Sigmoid colon (tissue), 7 donors: Measurements from ENCODE around the gene PGAM2. TPM values are rescaled to one million over a fixed set of nuclear protein-coding genes. Genes with fewer than 3 reads are reported as not detected.
"Not testable (repeated sequence)": the region's sequence is repeated elsewhere in the genome, so short reads cannot be mapped to it uniquely, and the experiment has no call there.

Experiments
- DNase-seq: peaks from one replicate; pipeline ENCODE4 v3.0.0-alpha.2; 2019
- H3K27ac ChIP-seq, 4 donors: fragments of 200-600 bp; sonication (generic); one replicate each; pipeline ENCODE4 v1.5.1; 2016 to 2019; ENCODE audit warnings: mild to moderate bottlenecking in 1 of 4
- H3K27me3 ChIP-seq, 3 donors: fragments of 200-600 bp; sonication (generic); one replicate each; pipeline ENCODE4 v1.5.1; 2019; ENCODE audit warnings: mild to moderate bottlenecking in 1 of 3
- H3K36me3 ChIP-seq, 4 donors: fragments of 200-600 bp; sonication (generic); one replicate each; pipeline ENCODE4 v1.5.1; 2016 to 2019
- H3K4me1 ChIP-seq, 4 donors: fragments of 200-600 bp; sonication (generic); one replicate each; pipeline ENCODE4 v1.5.1; 2017 to 2019
- H3K4me3 ChIP-seq, 4 donors: fragments of 200-600 bp; sonication (generic); one replicate each; pipeline ENCODE4 v1.5.1; 2017 to 2019; ENCODE audit warnings: mild to moderate bottlenecking in 2 of 4, moderate library complexity in 1 of 4
- H3K9me3 ChIP-seq, 4 donors: fragments of 200-600 bp in 3 of 4; sonication (generic) in 3 of 4; one replicate each; pipeline versions ENCODE4 v1.5.1 to v1.6.1; 2013 to 2019
- POLR2AphosphoS5 ChIP-seq, 4 donors: sonication (generic); formaldehyde crosslinking; IDR thresholded peaks; one replicate each; pipeline ENCODE4 v1.6.1; 2017; ENCODE audit warnings: antibody characterized with exemption in 4 of 4
- WGBS, 2 donors: extraction: QIAGEN DNeasy Blood & Tissue Kit; methylation state at CpG; one replicate each; pipeline ENCODE4 v1.1.7; 2013; 5-methylcytosine and 5-hydroxymethylcytosine counted together
- intact Hi-C: fragments of 100-400 bp; cut with DNase I; formaldehyde crosslinking; loops from one replicate; pipeline ENCODE4 v1.15.1; 2023
- polyA plus RNA-seq, 3 donors: library from polyadenylated mRNA; stranded (reverse); fragments of 200-250 nt; gene quantifications; one replicate each; pipeline ENCODE4 v1.2.3, GENCODE V29; 2013
- total RNA-seq, 4 donors: library from RNA; depleted of rRNA; stranded (reverse); fragments of >200 nt; gene quantifications; one replicate each; pipeline ENCODE4 v1.1.0, GENCODE V29; 2016
- donor health status: healthy with polysubstance abuse.
- donor health status: Bipolar disorder and iron deficiency.
- donor health status: healthy.

The PGAM2 gene
- total and polyA plus RNA-seq, 7 donors = 0.71 to 3.0 (median 1.3) TPM; not detected in 1

DNA sequence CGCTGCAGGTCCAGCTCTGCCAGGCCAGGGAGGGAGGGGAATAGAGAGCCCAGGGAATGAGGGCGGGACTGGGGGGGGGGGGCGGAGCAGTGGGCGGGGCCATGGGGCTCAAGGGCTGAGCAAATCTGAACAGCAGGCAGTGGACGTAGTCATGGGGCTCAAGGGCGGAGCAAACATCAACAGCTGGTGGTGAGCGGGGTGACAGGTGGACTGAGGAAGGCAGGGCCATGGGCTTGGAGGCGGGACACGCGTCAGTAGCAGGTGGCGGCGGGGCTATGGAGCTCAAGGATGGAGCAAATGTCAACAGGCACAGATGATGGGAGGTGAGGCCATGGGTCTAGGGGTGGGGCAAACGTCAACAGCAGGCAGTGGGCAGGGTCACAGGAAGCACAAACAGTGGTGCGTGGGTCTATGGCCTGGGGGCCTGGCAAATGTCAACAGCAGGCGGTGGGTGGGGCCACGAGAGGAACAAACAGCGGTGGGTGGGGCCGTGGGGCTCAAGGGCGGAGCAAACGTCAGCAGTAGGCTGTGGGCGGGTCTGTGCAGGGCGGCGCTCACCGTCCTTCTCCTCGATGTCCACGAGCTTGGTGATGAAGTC lies 26.3 kb downstream of the PGAM2 start:
- 2 to 14% methylated on average over 20 to 22 of the region's 26 CpGs for WGBS, 2 donors

DNA sequence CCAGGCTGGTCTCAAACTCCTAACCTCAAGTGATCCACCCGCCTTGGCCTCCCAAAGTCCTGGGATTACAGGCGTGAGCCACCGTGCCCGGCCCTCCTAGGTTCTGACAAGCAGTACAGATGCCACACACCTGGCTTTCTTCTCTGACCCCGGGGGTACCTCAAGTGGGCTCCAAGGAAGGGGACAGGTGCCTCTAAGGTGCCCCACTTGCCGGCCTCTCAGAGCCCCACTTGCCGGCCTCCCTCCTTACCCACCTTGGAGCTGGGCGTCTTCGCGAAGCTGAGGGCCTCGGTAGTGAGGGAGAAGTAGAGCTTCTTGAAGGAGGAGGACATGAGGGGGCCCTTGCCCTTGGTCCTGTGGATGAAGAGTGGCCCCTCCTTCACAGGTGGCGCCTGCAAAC lies 26.8 kb downstream of the PGAM2 start:
- Histone ChIP-seq H3K27ac (peak overlapping the region in 1 of 4 donors; percentile 28), H3K4me3 (peak overlapping the region in 1 of 4 donors; percentile 10)
- 27 to 55% methylated on average over 6 to 7 of the region's 12 CpGs for WGBS, 2 donors
- intact Hi-C loops, H3K4me1 ChIP-seq, H3K36me3 ChIP-seq, H3K9me3 ChIP-seq, H3K27me3 ChIP-seq, DNase-seq: not testable (repeated sequence)

More for the DNA sequence above, 26.3 kb downstream of the PGAM2 start:
- H3K27me3 ChIP-seq, H3K9me3 ChIP-seq, intact Hi-C loops, H3K36me3 ChIP-seq: not testable (repeated sequence)
- peak; percentile 38 to 73 (median 57) for TF ChIP-seq POLR2AphosphoS5 (IDR thresholded peaks at IDR 0.05)
- H3K27ac ChIP-seq = peak overlapping the region; percentile 76 to 82 (median 78)
- H3K4me3 ChIP-seq = peak overlapping the region; percentile 30 to 45 (median 40)
- DNase-seq = peak; percentile 98
- peaks cover 0 to 13% (median 11%) of the 10 kb centered on the region in 4 donors for H3K4me1 ChIP-seq

DNA sequence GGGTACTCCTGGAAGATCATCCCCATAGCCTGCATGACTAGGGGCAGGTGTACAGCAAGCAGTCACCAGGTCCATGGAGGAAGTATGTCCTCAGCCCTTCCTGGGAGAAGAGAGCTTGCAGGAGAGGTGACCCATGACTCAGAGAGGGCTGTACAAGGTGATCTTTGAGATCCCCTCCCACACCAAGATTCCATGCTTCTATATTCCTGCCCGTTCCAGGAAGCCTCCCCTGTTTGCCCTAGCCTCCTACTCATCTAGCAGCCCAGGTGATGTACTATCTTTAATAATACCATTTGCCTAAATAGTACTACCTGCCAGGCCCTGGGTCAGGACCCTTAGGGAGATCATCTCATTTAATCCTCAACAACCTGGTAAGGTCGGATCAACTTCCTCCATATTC lies 27.4 kb downstream of the PGAM2 start:
- H3K9me3 ChIP-seq, H3K27ac ChIP-seq, H3K4me3 ChIP-seq, H3K27me3 ChIP-seq, DNase-seq, intact Hi-C loops, H3K4me1 ChIP-seq, H3K36me3 ChIP-seq: not testable (repeated sequence)
- WGBS, 2 donors = 64 to 91% methylated on average over 2 of the region's 2 CpGs

DNA sequence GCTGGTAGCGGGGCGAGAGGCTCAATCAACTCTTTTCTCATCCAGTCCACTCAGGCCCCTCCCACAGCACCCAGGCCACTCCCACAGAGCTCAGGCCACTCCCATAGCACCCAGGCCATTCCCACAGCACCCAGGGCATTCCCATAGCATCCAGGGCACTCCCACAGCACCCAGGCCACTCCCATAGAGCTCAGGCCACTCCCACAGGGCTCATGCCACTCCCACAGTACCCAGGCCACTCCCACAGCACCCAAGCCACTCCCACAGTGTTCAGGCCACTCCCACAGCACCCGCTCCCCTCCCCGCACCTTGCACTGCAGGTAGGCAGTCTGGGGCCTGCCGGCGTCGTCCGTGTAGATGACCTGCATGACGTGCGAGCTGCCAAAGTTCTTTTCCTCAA lies 29.0 kb downstream of the PGAM2 start:
- not testable (repeated sequence) for H3K27ac ChIP-seq
- WGBS, 2 donors = 33 to 73% methylated on average over 8 of the region's 10 CpGs

DNA sequence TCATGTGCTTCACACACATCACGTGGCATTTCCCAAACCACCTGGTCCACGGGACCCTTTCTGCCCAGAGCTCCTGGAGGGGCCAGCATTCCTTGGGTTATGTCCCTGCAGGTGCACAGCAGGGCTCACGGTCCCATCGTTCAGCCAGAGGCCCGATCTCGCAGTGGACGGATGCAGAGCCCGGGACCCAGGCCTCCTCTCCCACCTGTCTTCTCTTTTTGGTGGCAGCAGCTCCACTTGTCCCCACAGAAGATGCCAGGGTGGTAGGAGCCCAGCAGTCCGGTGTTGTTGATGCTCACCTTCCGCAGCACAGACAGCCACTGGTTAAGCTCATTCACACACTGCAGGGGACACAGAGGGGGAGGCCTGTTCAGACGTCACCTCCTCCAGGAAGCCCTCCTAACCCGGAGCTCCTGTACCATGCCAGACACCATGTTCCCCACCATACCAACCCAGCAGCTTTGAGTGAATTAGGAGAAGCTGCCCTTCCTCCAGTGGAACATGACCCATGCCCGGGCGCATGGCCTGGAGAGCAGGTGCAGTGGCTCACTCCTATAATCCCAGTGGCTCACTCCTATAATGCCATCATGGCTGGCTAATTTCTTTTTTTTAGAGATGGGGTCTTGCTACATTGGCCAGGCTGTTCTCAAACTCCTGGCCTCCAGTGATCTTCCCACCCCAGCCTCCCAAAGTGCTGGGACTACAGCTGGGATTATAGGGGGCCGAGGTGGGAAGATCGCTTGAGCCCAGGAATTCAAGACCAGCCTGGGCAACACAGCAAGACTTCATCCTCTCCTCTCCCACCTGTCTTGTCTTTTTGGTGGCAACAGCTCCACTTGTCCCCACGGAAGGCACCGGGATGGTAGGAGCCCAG lies 31.2 kb downstream of the PGAM2 start:
- H3K4me3 ChIP-seq, H3K36me3 ChIP-seq, H3K4me1 ChIP-seq, intact Hi-C loops, H3K9me3 ChIP-seq, DNase-seq, H3K27me3 ChIP-seq, H3K27ac ChIP-seq: not testable (repeated sequence)
- WGBS, 2 donors = 95 to 96% methylated on average over 12 to 17 of the region's 18 CpGs

More for the DNA sequence above, 29.0 kb downstream of the PGAM2 start:
- H3K4me1 ChIP-seq, H3K36me3 ChIP-seq, H3K4me3 ChIP-seq, H3K9me3 ChIP-seq, intact Hi-C loops, H3K27me3 ChIP-seq, DNase-seq: not testable (repeated sequence)

DNA sequence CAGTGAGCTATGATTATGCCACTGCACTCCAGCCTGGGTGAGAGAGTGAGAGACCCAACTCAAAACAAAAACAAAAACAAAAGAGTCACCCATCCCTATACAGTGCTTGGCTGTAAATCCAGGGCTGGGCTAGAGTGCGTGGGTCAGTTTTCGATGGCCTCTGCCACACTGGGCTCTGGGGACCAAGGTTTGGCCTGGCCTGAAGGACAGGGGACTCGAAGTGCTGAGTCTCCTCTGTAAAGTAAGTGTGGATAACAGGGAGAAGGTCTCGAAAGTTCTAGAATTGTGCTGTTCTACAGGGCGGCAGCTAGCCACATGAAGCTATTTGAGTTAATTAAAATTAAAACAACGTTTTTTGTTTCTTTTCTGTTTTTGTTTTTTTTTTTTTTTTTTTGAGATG lies 33.3 kb downstream of the PGAM2 start:
- H3K27me3 ChIP-seq, H3K36me3 ChIP-seq, intact Hi-C loops, H3K9me3 ChIP-seq, H3K27ac ChIP-seq, H3K4me3 ChIP-seq, H3K4me1 ChIP-seq, DNase-seq: not testable (repeated sequence)
- WGBS, 2 donors = 91 to 93% methylated on average over 6 of the region's 6 CpGs

DNA sequence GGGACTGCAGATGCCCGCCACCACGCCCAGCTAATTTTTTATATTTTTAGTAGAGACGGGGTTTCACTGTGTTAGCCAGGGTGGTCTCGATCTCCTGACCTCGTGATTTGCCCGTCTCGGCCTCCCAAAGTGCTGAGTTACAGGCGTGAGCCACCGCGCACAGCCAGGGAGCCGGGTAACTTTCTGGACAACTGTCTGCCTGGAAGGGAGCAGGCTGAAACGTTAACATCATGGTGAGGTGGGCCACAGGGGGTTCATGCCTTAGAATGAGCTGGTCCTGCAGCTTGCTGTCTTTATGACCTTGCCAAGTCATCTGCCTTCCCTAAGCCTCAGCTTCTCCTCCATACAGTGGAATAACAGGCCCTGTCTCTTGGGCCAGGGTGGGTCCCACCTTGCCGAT lies 34.0 kb downstream of the PGAM2 start:
- H3K27ac ChIP-seq, H3K9me3 ChIP-seq, DNase-seq, H3K27me3 ChIP-seq, H3K4me1 ChIP-seq, H3K4me3 ChIP-seq, intact Hi-C loops, H3K36me3 ChIP-seq: not testable (repeated sequence)
- 91 to 96% methylated on average over 12 of the region's 13 CpGs for WGBS, 2 donors

DNA sequence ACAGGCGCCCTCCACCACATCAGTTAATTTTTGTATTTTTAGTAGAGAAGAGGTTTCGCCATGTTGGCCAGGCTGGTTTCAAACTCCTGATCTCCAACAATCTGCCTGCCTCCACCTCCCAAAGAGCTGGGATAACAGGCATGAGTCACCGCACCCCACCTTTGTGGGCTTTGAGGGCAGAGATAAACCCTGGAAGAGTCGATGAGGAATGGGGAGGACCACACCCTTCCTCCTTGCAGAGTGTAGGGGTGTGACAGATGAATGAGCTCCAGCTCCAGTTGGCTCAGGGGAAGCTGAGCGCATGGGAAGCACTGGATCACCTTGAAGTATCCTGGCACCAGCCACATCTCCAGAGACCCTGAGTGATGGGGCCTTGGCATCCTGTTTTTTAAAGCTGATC lies 35.3 kb downstream of the PGAM2 start:
- H3K4me1 ChIP-seq, H3K27me3 ChIP-seq, DNase-seq, H3K36me3 ChIP-seq, H3K4me3 ChIP-seq, intact Hi-C loops, H3K27ac ChIP-seq, H3K9me3 ChIP-seq: not testable (repeated sequence)
- WGBS, 2 donors = 77 to 86% methylated on average over 4 of the region's 5 CpGs

DNA sequence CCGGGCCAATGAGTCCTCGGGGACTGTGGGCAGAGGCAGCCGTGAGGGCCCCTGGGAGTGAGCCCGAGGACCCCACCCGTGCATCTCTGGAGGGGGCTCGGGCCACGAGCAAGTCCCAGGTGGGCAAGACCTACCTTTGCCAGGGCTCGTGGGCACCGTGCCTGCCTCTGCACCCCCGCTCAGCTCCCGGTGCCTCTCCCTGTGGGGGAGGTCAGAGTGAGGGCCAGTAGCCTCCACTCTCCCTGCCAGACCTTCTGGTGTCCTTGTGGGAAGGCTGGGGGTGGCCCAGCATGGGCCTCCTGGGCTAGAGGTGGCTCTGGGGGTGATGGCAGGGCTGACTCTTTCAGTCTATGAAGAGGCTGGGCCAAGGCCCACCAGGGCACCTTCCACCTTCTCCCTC lies 35.9 kb downstream of the PGAM2 start:
- 81 to 89% methylated on average over 4 of the region's 11 CpGs for WGBS, 2 donors
- H3K4me1 ChIP-seq, H3K36me3 ChIP-seq, H3K4me3 ChIP-seq, DNase-seq, H3K27me3 ChIP-seq, intact Hi-C loops, H3K27ac ChIP-seq, H3K9me3 ChIP-seq: not testable (repeated sequence)

DNA sequence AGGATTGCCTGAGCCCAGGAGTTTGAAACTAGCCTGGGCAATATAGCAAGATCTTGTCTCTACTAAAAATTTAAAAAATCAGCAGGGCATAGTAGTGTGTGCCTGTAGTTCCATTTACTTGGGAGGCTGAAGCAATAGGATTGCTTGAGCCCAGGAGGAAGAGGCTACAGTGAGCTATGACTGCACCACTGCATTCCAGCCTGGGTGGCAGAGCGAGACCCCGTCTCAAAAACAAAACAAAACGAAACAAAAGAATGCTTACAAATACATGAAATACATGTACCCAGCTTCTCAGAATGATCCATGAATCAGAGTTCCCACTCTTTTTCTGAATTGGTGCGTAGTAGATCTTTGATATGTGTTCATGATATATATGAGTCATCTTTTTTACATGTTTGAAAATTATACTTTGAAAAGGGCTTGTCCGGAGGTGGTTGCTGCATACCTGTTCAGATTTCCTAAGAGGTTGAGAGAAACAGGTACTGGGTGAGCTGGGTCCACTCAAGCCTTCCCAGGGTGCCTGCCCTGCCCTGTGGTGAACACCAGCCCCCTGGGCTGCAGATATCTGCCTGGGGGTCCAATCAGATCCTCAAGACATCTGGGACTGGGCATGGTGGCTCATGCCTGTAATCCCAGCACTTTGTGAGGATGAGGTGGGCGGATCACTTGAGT lies 42.4 kb downstream of the PGAM2 start:
- not testable (repeated sequence) for H3K27me3 ChIP-seq
- 49 to 74% methylated on average over 6 of the region's 6 CpGs for WGBS, 2 donors

DNA sequence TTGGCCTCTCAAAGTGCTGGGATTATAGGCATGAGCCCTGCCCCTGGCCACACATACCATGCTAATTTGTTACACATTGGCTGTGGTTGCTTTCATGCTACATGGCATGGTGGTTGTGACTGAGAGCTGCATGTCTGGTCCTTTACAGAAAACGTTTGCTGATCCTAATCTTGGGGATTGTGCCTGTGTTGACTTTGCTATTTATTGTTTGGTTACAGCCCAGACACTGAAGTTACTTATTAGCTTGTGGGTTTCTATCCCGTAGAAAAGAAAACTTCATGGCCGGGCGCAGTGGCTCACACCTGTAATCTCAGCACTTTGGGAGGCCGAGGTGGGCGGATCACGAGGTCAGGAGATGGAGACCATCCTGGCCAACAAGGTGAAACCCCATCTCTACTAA lies 43.3 kb downstream of the PGAM2 start:
- 24 to 72% methylated on average over 6 of the region's 7 CpGs for WGBS, 2 donors
- intact Hi-C loops, H3K27ac ChIP-seq, H3K9me3 ChIP-seq, H3K4me3 ChIP-seq, H3K27me3 ChIP-seq, H3K36me3 ChIP-seq, DNase-seq: not testable (repeated sequence)
- H3K4me1 ChIP-seq = peaks cover 0 to 15% (median 7%) of the 10 kb centered on the region in 4 donors

More for the DNA sequence above, 42.4 kb downstream of the PGAM2 start:
- H3K4me3 ChIP-seq, H3K4me1 ChIP-seq, H3K27ac ChIP-seq, DNase-seq, H3K9me3 ChIP-seq, H3K36me3 ChIP-seq, intact Hi-C loops: not testable (repeated sequence)

DNA sequence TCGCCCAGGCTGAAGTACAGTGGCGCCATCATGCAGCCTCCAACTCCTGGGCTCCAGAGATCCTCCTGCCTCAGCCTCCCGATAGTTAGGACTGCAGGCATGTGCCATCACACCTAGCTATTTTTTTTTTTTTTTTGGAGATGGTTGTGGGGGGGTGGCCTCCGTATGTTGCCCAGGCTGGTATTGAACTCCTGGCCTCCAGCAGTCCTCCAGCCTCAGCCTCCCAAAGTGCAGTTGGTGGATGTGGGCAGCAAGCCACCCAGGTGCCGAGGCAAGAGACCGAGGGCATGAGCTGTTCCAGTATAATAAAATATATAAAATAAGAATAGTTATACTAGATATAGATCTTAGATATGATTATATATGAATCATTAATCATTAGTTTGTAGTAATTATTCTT lies 45.5 kb downstream of the PGAM2 start:
- intact Hi-C loops = loop anchor here (2.0 kb wide), 1 partner anchor 25 kb away; the partner anchor contains the start of gene DBNL
- Histone ChIP-seq H3K36me3 (peaks cover 0 to 13% (median 0%) of the 10 kb centered on the region in 4 donors), H3K27ac (peak overlapping the region; percentile 77 to 83 (median 82)), H3K4me1 (peaks cover 0 to 15% (median 7%) of the 10 kb centered on the region in 4 donors)
- DNase-seq, H3K27me3 ChIP-seq, H3K4me3 ChIP-seq, H3K9me3 ChIP-seq: not testable (repeated sequence)
- WGBS, 2 donors = 55 to 91% methylated on average over 6 of the region's 6 CpGs
